Kidney (tissue), 14 donors: ENCODE results near the gene ITPR1. TPM values are rescaled to one million over a fixed set of nuclear protein-coding genes. Genes with fewer than 3 reads are reported as not detected.

ENCODE experiments used
- DNase-seq, 5 donors: peaks; one replicate each; pipeline ENCODE4 v3.0.0-alpha.2; 2013 to 2020
- FAIRE-seq: peaks from 2 replicates; lab custom pipeline; 2012; peaks lifted over from hg19 to GRCh38; lab: Jason Lieb, UNC
- H3K27ac ChIP-seq, 2 donors: one replicate each; pipeline ENCODE4 v1.7.0; 2013; ENCODE audit warnings: low read depth in 2 of 2, low read length in 2 of 2, inconsistent platforms in 1 of 2
- H3K27me3 ChIP-seq: one replicate; pipeline ENCODE4 v1.7.1; 2013; ENCODE audit warnings: low read length, inconsistent platforms; ENCODE audit not compliant: control insufficient read depth, insufficient read depth
- H3K36me3 ChIP-seq, 3 donors: one replicate each; pipeline versions ENCODE4 v1.7.0 to v1.7.1; 2013; ENCODE audit warnings: low read length in 3 of 3, control low read depth in 1 of 3, inconsistent platforms in 1 of 3; ENCODE audit not compliant: insufficient read depth in 3 of 3, control insufficient read depth in 2 of 3
- H3K4me1 ChIP-seq, 3 donors: one replicate each; pipeline versions ENCODE4 v1.7.0 to v1.7.1; 2013; ENCODE audit warnings: low read length in 3 of 3, inconsistent platforms in 1 of 3, low read depth in 1 of 3; ENCODE audit not compliant: control insufficient read depth in 2 of 3, insufficient read depth in 2 of 3
- H3K4me3 ChIP-seq, 3 donors: one replicate each; pipeline versions ENCODE4 v1.7.0 to v1.8.1; 2013; ENCODE audit warnings: low read length in 3 of 3, control low read depth in 1 of 3, inconsistent platforms in 1 of 3
- H3K9ac ChIP-seq, 3 donors: one replicate each; pipeline versions ENCODE4 v1.7.0 to v1.7.1; 2013; ENCODE audit warnings: low read length in 3 of 3, control low read depth in 1 of 3, inconsistent platforms in 1 of 3
- H3K9me3 ChIP-seq, 3 donors: one replicate each; pipeline versions ENCODE4 v1.7.0 to v1.7.1; 2013; ENCODE audit warnings: low read length in 3 of 3, control low read depth in 1 of 3, inconsistent platforms in 1 of 3; ENCODE audit not compliant: control insufficient read depth in 2 of 3, insufficient read depth in 1 of 3
- CTCF ChIP-seq: IDR thresholded peaks from 3 replicates; pipeline ENCODE4 v1.5.1; 2012; ENCODE audit warnings: mild to moderate bottlenecking, moderate library complexity, borderline replicate concordance; ENCODE audit not compliant: insufficient read depth; ENCODE audit errors: extremely low read depth
- intact Hi-C: fragments of 100-400 bp; cut with DNase I; formaldehyde crosslinking; loops from one replicate; pipeline ENCODE4 v1.11.1; 2022
- polyA plus RNA-seq: library from polyadenylated mRNA; stranded (reverse); fragments of 350-450 nt; fragmentation: Illumina TruSeq; extraction: RNeasy Lipid Tissue Mini Kit (QIAGEN cat#74804); gene quantifications from one replicate; pipeline ENCODE4 v1.2.3, GENCODE V29; 2014; ENCODE audit warnings: low read depth, low replicate concordance; ENCODE audit not compliant: insufficient read depth
- total RNA-seq: library from RNA; stranded (reverse); fragmentation: NEBNext Ultra II Directional; extraction: Animal tissue kit (Norgen Biotek cat#: 25700); gene quantifications from one replicate; pipeline ENCODE4 v1.2.1, GENCODE V29; 2021
- donor health status: control.
- donor health status: control.
- donor health status: control.
- donor health status: control.
- donor health status: control.
- donor health status: DM: yes; HTN: yes; CAD: no.
- donor health status: Normal renal cell carcinoma (clear cell type).

ITPR1 gene
- total and polyA plus RNA-seq, 2 donors from 2014 or later: 30.2 to 81.2 TPM

- H3K27me3 ChIP-seq: no peaks in the 10 kb centered on the region
- peak overlapping the region in 1 of 3 donors; percentile 17 for H3K9ac ChIP-seq
- TF ChIP-seq CTCF: no peak
- DNase-seq: no peak
- H3K36me3 ChIP-seq: peaks cover 3 to 7% (median 5%) of the 10 kb centered on the region in 3 donors
- peak overlapping the region; percentile 26 to 39 for H3K27ac ChIP-seq
- H3K4me1 ChIP-seq: peaks cover 0 to 38% (median 20%) of the 10 kb centered on the region in 3 donors
- H3K9me3 ChIP-seq: no peaks in the 10 kb centered on the region
- FAIRE-seq: no peak
- no peak overlapping the region for H3K4me3 ChIP-seq
- intact Hi-C loops: loop anchor here (10.0 kb wide), 1 partner anchor 338 kb away; no protein-coding TSS in a partner anchor
Measured at GRCh38 chr3:4716706-4717362, 223.7 kb downstream of the ITPR1 start.

DNA sequence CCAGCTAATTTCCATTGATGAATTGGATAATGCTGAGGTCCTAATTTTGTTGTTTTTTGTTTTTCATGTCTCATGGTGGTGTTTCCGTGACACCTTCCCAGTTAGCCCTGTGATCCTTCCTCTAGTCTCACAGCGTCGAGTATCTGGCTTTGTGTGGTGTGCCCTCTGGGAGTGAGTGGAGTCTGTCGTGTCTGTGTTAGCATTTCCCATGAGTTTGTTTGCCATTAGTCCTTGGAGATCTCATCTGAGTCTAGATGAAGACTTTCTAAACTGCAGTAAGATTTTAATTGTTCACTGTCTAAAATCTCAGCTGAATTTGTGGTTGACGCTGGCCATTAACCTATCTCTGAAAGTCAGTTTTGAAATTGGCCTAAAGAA is 224.2 kb downstream of the ITPR1 start:
- no peak for TF ChIP-seq CTCF
- no peaks in the 10 kb centered on the region for H3K9me3 ChIP-seq
- H3K9ac ChIP-seq: peak overlapping the region in 1 of 3 donors; percentile 4
- H3K4me1 ChIP-seq: peaks cover 0 to 41% (median 21%) of the 10 kb centered on the region in 3 donors
- no peak overlapping the region for H3K4me3 ChIP-seq
- H3K27me3 ChIP-seq: no peaks in the 10 kb centered on the region
- H3K27ac ChIP-seq: peak overlapping the region; percentile 26 to 39
- intact Hi-C loops: loop anchor here (10.0 kb wide), 1 partner anchor 337 kb away; no protein-coding TSS in a partner anchor
- H3K36me3 ChIP-seq: peaks cover under 1 to 2% (median under 1%) of the 10 kb centered on the region in 3 donors
- DNase-seq: no peak
- no peak for FAIRE-seq

GRCh38 chr3:4718179-4718736 is 225.1 kb downstream of the ITPR1 start:
- peak overlapping the region in 2 of 3 donors; percentile 20 to 42 for H3K9ac ChIP-seq
- H3K36me3 ChIP-seq: no peaks in the 10 kb centered on the region
- peaks cover 0 to 44% (median 21%) of the 10 kb centered on the region in 3 donors for H3K4me1 ChIP-seq
- intact Hi-C loops: loop anchor here (10.0 kb wide), 1 partner anchor 337 kb away; no protein-coding TSS in a partner anchor
- no peaks in the 10 kb centered on the region for H3K9me3 ChIP-seq
- no peak for FAIRE-seq
- peak overlapping the region in 1 of 3 donors; percentile 5 for H3K4me3 ChIP-seq
- no peaks in the 10 kb centered on the region for H3K27me3 ChIP-seq
- DNase-seq: no peak
- H3K27ac ChIP-seq: peak overlapping the region; percentile 86 to 89
- no peak for TF ChIP-seq CTCF
